HG03378 (cell line): ENCODE results near the gene ZNF800.

Experiments
- ATAC-seq: cut with Tn5 transposase; IDR thresholded peaks from one replicate; pipeline ENCODE4 v1.9.1; 2021; ENCODE audit warnings: mild to moderate bottlenecking, moderate library complexity; ENCODE audit not compliant: unreplicated experiment

ZNF800 gene

DNA sequence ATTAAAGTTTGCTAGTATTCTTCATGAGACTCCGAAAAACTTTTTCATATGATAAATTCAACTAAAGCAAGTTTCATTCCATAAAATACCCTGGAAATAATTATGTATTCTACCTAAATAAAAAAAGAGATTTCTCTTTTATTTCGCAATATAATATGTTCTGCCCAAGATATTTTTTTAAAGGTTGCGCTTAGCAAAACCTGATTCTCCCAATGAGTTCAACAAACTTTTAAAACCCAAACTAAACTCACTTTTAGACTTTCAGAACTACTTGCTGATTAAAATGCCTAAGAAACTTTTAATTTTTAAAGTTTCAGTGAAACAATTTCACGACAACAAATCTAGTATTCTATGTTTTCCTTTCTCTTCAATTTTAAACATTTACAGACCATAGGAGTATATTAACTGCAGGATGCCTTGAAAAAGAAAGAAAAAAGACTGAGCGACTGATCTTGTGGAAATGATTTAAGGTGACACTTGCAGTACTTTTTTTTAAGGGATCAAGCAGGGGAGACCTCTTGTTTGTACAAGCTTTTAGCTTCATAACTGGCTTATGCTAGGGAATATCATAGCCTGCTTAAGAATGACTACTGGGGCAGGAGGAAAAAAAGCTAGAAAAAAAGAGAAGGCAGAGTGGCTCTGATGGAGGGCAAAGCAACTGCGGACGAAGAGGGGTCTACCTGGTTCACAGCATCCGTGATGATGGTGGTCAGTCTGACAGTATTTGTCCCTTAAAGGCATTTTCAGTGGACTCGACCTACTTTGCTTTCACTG, 1.5 kb downstream of the ZNF800 start:
- ATAC-seq = no peak

DNA sequence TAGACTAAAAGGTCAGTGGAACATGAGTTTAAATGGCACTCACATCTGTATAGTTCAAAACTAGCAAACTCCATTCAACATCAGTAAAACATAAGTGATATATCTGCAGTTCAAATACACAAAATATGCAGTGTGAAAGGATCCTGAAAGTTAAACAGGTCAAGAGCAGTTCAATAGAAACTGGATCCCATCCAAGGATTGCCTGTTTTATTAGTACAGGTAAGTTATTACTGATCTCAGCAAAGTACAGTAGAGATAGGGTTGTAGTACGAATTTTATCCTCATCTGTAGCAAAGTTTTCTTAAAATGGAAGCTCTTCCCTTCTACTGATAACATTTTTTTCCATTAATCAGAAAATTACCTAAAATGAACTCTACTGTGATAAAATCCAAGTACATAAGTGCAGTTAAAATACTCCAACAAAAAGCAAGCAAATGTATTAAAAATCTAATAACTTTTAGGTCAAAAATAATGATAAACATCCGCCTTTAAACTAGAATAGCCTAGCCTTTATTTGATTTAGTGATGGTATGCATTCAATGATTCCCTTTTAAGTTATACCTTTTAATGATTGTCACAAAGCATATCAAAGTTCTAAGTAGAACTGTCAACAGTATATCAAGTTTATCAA, 2.2 kb downstream of the ZNF800 start:
- no peak for ATAC-seq

DNA sequence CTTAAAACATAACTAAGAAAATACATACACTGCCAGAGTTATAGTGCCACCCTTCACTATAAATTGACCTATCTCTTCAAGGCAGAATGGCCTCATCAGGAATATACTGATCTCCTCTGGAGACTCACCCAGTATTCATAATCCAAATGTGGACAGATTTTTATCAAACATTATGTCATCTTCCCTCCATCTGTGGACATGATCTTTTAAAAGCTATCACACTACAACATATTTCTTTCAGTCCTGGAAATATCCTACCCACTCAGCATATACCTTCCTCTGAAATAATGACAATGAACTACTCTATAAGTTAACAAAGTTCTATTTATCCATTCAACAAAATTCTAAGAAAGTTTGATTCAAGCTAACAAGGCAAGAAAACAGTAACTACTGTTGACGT, 3.2 kb downstream of the ZNF800 start:
- no peak for ATAC-seq

DNA sequence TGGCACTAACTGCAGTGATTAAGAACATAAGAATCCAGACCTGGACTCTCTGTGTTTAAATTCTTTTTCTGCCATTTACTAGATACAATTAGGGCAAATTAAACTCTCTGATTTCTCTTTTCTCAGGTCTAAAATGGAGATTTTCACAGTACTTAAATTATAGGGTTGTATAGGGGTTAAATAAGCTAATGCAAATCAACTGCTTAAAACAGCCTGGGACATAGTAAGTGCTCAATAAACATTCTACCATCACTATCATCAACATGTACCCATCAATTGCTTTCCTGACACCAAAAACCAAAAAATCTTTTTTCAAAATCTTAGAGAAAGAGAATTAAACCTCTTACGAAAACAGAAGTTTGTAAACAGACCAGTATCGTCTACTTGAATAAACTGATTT, 4.5 kb downstream of the ZNF800 start:
- no peak for ATAC-seq

DNA sequence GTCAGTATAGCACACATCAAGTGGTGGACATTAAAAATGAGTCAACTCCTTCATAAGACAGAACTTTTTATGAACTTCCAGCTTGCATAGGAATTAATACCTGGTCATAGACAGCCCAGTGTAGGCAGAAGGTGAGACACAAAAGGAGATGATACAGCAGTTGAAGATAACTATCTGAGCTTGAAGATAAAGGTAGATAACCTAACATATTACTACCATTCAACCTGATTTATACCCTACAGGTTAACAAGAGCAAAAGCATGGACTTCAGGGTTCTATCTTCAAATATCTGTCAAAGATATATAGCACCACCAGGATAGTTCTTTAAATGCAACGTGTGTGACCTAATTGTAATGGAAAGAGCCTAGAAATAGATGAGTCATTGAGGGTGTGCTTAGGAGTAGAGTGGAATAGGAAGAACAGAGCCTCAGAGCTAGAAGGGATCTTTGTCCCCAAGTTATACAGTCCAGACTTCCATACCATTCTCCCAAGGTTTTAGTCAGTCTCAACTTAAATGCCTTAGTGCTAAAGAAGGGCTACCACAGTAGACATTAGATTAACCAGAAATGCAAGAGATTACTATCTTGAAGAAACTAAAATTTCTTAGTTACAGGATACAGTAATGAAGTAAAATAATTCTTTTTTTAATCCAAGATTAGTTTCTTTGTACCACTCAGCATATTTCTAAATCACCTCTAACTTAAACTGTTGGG, 9.2 kb downstream of the ZNF800 start:
- ATAC-seq = no peak

DNA sequence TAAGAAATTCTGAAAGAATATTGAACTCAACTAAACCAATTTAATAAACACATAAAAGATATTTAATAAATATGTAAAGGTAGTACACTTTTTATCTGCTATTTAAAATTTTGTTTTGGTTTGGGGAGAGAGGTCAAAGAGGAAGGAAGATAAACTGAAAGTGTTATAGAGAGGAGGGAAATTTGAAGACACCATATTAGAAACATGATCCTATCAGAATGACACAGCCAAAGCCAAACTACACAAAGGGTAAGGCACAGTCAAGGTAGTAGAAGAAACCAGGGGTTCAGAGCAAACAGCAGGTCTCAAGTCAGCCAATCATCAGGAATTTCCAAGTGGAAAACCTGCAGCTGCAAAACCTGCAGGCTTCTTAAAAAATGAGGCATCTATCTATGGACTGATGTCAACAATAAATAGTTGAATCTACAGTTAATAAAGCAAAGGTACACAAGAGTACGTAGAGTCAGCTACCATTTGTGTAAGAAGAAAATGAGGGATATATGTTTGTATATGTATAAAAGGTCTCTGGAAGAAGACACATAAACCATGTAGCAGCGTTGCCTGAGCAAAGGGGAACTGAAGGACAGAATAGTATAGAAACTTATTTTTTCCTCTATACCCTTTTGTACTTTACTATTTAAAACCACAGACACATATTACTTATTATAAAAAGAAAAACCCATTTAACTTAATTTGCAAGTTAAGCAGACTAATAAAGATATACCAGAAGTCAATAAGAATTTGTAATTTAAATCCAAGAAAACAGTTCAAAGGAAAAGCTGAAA, 10.0 kb downstream of the ZNF800 start:
- ATAC-seq = no peak

DNA sequence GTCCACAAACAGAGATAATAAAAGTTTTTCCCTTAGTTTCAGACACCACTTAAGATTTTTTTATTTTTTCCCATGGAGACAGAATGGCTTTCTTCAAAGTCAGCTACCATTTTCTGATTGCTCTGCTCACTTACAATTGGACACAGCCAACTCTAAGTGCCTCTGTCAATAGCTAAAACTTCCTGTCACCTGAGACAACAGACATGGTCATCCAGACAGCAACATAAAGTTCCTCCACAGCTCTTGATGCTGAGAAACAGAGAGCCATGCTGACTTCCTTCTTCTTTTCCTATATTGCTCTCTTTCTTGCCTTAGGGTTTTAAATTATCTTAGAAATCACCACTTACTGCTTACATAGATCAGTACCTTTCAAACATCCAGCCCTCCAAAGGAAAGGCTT, 12.0 kb downstream of the ZNF800 start:
- no peak for ATAC-seq

DNA sequence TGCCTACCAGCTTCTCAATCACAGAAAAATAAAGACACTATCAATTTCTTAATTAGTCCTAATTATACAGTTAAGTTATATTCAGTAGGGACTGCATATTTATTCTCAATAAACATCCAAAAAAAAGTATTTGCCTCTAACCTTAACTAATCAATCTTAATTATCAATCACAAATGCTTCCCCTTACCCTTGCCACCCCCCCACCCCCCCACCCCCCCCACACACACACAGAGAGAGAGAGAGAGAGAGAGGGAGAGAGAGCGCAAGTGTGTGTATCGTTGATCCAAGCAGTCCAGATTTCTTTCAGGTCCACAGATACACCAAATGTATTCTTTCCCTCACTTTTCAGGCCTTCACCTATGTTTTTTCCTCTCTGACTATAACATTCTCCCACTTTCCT, 12.9 kb downstream of the ZNF800 start:
- no peak for ATAC-seq

DNA sequence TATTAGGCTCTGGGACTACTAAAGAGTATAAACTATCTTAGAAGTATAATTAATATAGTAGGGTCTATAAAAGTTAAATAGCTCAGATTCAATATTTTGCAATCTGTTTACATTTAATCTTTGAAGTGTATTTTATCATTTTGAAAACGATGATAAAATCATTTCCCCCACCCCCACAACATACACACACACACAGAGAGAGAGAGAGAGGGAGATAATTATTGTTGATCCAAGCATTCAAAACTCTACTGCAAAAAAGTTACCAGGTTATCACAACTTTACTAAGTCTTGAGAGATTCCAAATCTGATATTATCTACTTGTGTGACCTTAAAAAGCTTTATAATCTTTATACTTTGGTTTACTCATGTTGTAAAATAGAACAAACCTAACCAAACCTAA, 14.0 kb downstream of the ZNF800 start:
- ATAC-seq = no peak

DNA sequence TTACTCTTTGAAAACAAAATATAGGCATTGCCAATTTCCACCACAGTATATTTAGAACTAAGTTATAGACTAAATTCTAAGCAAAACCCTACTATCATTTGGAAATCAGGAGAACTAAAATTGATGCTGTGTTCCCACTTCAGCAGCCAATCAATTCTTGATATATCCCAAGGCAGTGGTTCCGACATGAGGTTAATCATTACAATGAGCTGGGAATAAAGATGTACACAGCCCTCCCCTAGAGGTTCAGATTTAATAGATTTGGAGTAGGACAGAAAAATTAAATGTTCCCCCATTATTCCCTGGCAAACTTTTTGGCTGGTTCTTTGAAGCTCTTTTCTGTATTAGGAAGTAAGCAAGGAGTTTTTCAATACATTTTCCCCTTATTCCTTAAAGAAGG, 15.1 kb downstream of the ZNF800 start:
- ATAC-seq = no peak

DNA sequence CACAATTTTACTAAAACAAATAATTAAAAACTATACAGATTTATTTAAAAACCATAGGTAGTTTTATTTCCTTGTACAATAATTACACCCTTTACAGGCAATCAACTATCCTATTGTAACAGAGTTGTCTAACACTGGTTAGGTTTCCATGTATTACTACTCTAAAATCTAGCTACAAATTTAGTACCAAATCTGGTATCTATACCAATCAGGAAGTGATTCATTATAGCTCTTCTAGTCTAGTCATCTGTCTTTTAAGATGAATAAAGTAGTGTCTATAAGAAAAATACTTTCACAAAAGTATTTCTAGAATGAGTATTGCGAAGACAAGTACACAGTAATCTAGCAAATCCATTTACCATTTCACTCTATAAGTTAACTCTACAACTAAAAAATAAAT, 16.9 kb downstream of the ZNF800 start:
- ATAC-seq = no peak

DNA sequence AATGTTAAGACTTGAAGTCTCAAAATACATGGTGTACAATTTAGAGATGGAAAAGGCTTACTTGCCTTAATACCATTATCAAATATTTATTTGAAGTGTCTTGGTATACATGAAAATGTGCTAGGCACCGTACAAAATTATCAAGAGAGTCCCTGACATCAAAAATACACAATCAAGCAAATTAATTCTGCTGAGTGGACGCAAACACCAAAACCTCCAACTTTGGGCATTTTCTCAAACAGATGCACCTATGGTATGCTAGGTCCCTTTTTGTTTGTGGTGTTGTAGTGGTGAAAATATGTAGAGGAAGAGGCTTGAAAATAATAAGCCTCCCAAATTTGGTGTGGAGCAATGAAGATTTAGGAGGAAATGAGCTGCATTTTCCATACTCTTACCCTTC, 24.8 kb downstream of the ZNF800 start:
- no peak for ATAC-seq

DNA sequence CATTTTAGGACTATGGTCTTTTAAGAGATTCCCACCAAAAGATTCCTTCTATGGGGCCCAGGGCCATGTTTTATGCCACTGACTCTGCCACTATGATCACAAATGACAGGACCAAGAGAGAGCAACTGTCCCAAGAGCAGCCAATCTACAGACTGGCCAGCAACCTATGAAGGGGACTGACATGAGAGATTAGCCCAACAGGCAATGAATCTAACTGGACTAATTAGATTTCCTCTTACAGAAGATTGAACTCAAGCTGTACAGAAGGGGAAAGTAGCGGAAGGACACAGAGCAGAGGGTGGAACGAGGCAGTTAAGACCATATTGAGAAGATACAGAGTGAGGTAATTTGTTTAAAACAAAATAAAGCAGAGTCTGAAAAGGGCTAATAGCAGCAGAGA, 25.8 kb downstream of the ZNF800 start:
- no peak for ATAC-seq

DNA sequence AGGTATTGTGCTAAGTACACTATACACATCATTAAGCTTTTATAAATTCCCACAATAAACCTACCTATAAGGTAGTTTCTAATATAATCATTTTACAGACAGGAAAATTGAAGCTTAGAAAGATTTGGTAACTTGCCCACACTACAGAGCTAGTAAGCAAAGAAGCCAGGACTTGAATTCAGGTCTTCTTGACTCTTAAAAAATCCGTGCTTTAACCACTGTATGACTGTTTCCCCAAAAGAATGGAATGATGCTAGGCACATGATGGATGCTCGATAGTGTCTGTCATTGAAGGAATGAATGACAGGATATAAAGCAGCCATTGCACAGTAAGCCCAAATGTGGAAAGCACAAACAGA, 26.6 kb downstream of the ZNF800 start:
- ATAC-seq = no peak

DNA sequence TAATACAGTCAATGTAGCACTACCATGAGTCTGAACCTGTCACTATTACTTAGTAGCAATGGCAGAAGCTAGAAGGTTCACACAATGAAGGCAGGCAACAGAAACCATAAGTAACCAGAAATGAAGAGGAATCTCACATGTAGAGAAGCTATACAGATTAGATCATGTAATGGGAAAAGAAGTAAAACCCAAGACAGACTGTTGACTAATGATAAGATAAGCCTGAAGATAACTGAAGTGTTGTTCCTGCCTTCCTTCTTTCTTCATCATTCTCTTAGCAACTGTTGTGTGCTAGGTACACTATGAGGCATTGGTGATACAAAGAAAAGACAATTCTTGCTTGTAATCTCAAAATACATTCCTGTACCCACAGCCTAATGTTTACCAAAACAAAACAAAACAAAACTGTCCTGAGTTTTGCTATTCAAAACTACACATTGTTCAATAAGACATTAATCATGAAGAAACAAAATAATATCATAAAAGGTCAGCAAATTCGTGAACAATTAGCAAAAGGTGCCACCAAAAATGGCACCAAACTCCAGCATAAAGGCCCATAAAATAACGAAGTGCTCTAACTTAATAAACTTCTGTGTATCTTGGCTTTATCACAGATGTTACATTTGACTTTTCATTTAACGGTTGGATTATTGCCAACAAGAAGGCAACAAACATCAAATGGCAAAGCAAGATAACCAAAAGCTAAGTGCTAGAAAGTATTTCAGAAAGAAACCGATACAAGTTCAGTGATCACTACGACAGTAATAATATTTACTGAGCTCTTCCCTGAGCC, 27.1 kb downstream of the ZNF800 start:
- ATAC-seq = no peak

DNA sequence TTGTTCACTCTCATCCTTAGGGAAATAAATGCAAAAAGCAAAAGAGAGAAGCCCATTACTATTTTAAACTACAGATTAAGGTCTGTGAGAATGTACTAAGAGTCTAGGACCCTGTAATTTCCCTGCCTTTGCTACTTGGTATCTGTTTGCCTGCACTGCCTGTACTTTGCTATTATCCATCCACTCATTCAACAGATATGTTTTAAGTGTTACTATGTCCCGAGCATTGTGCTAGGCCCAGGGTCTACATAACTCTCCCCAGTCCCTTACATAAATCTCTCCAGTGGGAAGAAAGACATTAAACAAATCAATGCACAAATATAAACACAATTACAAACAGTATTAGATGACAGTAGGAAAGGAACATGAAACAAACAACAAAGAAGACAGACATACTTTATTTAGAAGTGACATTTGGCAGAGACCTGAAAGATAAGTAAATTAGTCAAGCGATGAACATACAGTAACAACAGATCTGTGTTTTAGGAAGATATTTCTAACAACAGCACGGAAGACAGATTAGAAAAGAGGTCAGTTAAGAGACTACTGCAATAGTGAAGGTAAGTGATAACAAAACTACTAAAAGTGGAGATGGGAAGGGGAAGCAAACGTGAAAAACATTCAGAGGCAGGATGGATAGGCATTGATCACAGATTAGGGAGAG, 30.0 kb downstream of the ZNF800 start:
- ATAC-seq = no peak

DNA sequence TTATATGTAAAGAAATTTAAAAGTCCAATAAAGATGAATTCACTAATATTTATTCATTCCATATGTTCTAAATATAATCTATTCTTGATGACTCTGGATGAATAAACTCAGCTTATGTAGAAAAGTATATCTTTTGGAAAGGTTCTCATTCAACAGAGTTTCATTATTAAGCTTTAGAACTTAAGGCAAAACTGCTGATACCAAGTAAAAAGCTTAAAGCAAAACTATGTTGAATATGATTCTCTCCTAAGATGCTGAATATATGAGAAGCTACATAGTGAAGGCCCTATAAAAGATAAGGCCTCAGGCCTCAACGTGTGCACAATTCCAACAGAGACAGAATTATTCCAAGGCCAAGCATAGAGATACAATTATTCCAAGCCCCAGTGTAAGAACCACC, 30.8 kb downstream of the ZNF800 start:
- ATAC-seq = no peak

DNA sequence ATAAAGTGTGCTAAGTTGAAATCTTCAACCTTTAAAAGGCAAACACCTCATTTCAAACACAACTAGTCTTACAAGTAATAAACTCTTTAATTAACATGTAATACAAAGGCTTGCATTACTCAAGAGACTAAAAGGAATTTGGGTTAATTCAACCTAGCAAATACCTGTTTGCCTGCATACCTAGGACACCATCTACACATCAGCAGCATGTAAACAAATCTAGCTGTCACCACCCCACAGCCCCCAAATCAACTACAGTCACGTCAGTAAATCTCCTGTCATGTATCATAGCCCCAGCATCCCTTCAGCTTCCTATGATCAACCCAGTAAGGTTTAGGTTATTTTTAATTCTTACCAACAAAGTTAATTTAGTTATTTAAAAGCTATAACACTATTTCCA, 33.5 kb downstream of the ZNF800 start:
- ATAC-seq = no peak

DNA sequence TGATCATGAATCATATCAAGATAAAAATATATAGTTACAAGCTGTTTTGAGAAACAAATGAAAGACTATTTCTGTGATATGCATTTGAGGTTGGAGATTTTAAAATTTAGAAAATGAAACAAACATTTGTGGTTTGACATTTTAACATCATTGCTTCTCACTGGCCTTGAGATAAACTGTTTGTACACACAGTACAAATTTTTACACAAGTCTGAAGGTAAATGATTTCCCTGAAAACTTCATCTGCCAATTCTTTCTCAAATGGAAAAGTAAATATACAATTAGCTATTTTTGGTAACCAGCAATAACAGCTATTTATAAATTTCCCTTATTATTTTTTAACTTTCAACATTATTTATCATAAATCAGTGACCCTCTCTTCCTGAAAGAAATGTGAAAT, 38.6 kb downstream of the ZNF800 start:
- no peak for ATAC-seq

DNA sequence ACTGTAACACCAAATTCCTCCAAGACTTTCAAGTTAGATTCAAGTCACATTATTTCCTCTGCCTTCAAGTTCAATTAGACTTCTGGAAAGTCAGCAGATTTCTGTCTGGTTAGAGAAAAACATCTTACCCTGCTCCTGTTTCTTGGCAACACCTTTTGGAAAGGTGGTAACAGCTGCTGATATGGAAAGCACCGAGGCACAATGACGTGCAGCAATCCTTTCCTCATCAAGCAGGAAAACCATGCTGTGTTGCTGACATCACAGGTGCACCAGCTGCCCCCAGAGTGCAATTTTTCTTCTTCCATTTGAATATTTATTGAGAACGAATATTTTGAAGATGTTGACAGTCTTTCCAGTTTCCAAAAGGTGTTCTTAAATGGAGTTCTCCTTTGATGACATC, 41.9 kb downstream of the ZNF800 start:
- ATAC-seq = no peak
